Upper lobe of left lung (tissue), 4 donors: Measurements from ENCODE around the gene GMFB.

Experiments used
- EP300 ChIP-seq, 4 donors: sonication (generic); formaldehyde crosslinking; IDR thresholded peaks; one replicate each; pipeline ENCODE4 v1.5.1; 2017; ENCODE audit warnings: antibody characterized with exemption in 4 of 4, control low read depth in 2 of 4
- POLR2A ChIP-seq, 4 donors: fragments of 450-650 bp; IDR thresholded peaks; one replicate each; pipeline ENCODE4 v1.5.1; 2016 to 2017; ENCODE audit warnings: antibody characterized with exemption in 4 of 4, mild to moderate bottlenecking in 2 of 4
- POLR2AphosphoS5 ChIP-seq, 2 donors: sonication (generic); formaldehyde crosslinking; IDR thresholded peaks; one replicate each; pipeline ENCODE4 v1.5.1; 2017; ENCODE audit warnings: antibody characterized with exemption in 2 of 2
- TF ChIP-seq, protein P1 (sequence below), 6 experiments: fragments of 450-650 bp in 4 of 6; fragments of 200-600 bp in 2 of 6; sonication (generic) in 2 of 6; IDR thresholded peaks; one replicate each; pipeline ENCODE4 v1.5.1; 2016 to 2019; ENCODE audit warnings: antibody characterized with exemption in 6 of 6

GRCh38 chr14:54535646-54536045 lies 46.9 kb upstream of the GMFB start:
- TF ChIP-seq POLR2A (IDR thresholded peaks at IDR 0.05) (no peak), EP300 (IDR thresholded peaks at IDR 0.05) (no peak), POLR2AphosphoS5 (IDR thresholded peaks at IDR 0.05) (no peak)
- TF ChIP-seq, protein P1, sequence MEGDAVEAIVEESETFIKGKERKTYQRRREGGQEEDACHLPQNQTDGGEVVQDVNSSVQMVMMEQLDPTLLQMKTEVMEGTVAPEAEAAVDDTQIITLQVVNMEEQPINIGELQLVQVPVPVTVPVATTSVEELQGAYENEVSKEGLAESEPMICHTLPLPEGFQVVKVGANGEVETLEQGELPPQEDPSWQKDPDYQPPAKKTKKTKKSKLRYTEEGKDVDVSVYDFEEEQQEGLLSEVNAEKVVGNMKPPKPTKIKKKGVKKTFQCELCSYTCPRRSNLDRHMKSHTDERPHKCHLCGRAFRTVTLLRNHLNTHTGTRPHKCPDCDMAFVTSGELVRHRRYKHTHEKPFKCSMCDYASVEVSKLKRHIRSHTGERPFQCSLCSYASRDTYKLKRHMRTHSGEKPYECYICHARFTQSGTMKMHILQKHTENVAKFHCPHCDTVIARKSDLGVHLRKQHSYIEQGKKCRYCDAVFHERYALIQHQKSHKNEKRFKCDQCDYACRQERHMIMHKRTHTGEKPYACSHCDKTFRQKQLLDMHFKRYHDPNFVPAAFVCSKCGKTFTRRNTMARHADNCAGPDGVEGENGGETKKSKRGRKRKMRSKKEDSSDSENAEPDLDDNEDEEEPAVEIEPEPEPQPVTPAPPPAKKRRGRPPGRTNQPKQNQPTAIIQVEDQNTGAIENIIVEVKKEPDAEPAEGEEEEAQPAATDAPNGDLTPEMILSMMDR (IDR thresholded peaks at IDR 0.05): no peak
